Mucosa of stomach (tissue), 1 donor: Measurements from ENCODE around the gene SH3TC2.

Source experiments
- H3K27me3 ChIP-seq: one replicate; pipeline ENCODE4 v1.7.0; 2013; ENCODE audit warnings: mild to moderate bottlenecking, low read length; ENCODE audit not compliant: control insufficient read depth, insufficient read depth
- H3K36me3 ChIP-seq: one replicate; pipeline ENCODE4 v1.7.0; 2013; ENCODE audit warnings: low read length; ENCODE audit not compliant: control insufficient read depth, insufficient read depth
- H3K4me1 ChIP-seq: one replicate; pipeline ENCODE4 v1.7.0; 2013; ENCODE audit warnings: mild to moderate bottlenecking, low read length; ENCODE audit not compliant: control insufficient read depth, insufficient read depth
- H3K4me3 ChIP-seq: one replicate; pipeline ENCODE4 v1.7.0; 2013; ENCODE audit warnings: low read length
- H3K9ac ChIP-seq: one replicate; pipeline ENCODE4 v1.7.0; 2013; ENCODE audit warnings: mild to moderate bottlenecking, low read length, moderate library complexity
- H3K9me3 ChIP-seq: one replicate; pipeline ENCODE4 v1.7.0; 2013; ENCODE audit warnings: mild to moderate bottlenecking, low read length, moderate library complexity; ENCODE audit not compliant: control insufficient read depth
- donor health status: Pancreatic carcinoma.

Gene SH3TC2

DNA sequence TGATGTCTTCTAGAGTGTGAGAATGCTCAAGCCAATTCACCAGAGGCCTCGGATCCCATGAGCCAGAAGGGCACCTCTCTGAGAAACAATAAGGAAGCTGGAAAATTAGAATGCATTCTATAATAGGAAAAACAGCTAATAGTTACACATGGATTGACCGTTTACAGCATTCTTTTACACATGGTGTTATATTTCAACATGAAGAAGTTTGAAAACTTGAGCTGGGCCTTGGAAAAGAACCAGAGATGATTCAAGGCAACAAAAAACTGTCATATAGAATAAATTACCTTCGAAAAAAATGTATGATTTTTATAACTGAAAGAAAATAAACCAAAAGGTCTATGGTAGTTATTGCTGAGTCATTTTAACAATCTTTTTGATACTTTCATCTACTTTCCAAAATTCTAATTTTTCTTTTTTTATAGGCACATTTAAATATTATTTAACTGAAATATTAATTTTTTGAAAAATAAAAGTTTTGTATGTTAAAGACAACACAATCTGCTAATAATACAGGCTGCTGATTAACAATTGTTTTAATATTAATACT is 6.2 kb downstream of the SH3TC2 start:
- Histone ChIP-seq H3K36me3 (no peaks in the 10 kb centered on the region), H3K9me3 (no peaks in the 10 kb centered on the region), H3K4me3 (no peak overlapping the region), H3K27me3 (no peaks in the 10 kb centered on the region), H3K9ac (no peak overlapping the region), H3K4me1 (peaks cover 5% of the 10 kb centered on the region)

DNA sequence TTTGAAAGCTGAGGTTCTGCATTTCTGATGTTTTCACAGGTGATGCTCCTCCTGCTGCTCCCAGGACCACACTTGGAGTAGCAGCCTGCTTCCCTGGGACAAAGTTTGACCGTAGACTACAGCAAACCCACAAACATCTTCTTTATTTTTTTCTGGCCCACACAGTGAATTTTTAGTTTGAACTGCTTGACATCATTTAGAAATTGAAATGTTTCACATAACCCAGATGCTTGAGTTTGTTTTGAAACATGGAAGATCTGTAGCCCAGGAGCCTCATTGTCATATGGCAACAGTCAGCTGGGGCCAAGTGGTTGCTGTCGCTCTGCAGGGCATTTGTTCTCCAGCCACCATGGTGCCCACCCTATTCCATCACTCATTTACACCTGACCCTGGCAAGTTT is 8.4 kb downstream of the SH3TC2 start:
- H3K27me3 ChIP-seq: no peaks in the 10 kb centered on the region
- no peak overlapping the region for H3K9ac ChIP-seq
- H3K4me1 ChIP-seq: no peaks in the 10 kb centered on the region
- no peaks in the 10 kb centered on the region for H3K9me3 ChIP-seq
- no peak overlapping the region for H3K4me3 ChIP-seq
- no peaks in the 10 kb centered on the region for H3K36me3 ChIP-seq

DNA sequence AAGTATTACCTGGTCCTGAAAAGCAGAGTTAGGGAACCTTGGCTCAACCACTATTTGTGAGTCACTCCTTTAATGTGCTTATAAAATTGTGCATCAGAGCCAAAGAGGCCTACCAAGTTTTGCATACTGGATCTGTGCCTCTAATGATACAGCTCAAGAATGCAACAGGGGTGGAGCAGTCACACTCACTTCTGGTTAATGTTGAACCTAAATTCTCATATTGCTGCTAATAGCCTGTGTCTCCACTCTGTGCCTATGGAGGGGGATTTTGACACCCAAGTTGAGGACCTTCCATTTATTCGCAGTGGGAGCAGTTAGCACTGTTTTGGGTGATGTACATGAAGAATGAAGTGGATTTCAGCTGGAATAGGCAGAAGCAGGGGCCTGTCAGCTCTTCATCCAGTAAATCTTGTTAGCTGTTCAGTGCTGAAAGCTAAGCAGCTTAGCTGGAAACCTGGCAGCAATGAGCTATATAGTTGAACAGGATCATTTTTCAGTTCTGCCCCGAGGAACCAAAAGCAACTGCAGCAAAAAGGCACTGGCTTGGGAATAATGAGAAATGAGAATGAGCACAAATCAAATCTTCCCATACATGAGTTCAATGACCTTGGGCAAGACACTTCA is 9.7 kb downstream of the SH3TC2 start:
- Histone ChIP-seq H3K9ac (no peak overlapping the region), H3K9me3 (no peaks in the 10 kb centered on the region), H3K4me1 (no peaks in the 10 kb centered on the region), H3K4me3 (no peak overlapping the region), H3K36me3 (no peaks in the 10 kb centered on the region), H3K27me3 (no peaks in the 10 kb centered on the region)

DNA sequence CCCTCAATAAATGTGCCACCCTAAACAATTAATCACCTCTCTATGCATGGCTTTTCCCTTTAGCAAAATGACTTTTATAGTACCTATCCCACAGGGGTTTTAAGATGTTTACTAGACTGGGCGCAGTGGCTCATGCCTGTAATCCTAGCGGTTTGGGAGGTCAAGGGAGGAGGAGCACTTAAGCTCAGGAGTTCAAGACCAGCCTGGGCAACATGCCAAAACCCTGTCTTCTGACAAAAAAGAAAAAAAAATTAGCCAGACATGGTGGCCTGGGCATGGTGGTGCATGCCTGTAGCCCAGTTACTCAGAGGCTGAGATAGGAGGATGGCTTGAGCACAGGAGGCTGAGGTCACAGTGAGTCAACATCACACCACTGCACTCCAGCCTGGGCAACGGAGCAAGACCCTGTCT is 13.5 kb downstream of the SH3TC2 start:
- Histone ChIP-seq H3K27me3 (no peaks in the 10 kb centered on the region), H3K4me1 (no peaks in the 10 kb centered on the region), H3K36me3 (no peaks in the 10 kb centered on the region), H3K4me3 (no peak overlapping the region), H3K9ac (no peak overlapping the region), H3K9me3 (no peaks in the 10 kb centered on the region)

DNA sequence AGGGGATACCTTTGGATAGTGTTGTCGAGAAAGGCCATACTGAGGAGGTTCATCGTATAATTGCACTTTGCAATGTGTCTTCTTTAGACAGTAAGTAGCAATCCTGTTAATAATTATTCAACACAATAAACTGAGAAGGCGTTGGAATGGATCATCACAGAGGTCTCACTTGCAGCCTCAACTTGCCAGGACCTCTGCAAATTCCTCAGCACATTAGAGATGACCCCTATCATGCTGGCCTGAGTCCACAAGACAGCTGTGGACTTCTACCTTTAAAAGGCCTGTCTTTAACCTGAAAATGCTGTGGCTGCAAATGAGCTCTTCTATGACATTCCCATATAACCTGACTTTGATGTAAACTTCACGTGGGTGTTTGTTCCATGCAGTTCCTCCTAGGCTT is 14.1 kb downstream of the SH3TC2 start:
- Histone ChIP-seq H3K9me3 (no peaks in the 10 kb centered on the region), H3K27me3 (no peaks in the 10 kb centered on the region), H3K4me1 (no peaks in the 10 kb centered on the region), H3K36me3 (no peaks in the 10 kb centered on the region), H3K9ac (no peak overlapping the region), H3K4me3 (no peak overlapping the region)

GRCh38 chr5:149047462-149047861 is 15.4 kb downstream of the SH3TC2 start:
- no peak overlapping the region for H3K9ac ChIP-seq
- H3K4me3 ChIP-seq: no peak overlapping the region
- H3K36me3 ChIP-seq: no peaks in the 10 kb centered on the region
- no peaks in the 10 kb centered on the region for H3K4me1 ChIP-seq
- no peaks in the 10 kb centered on the region for H3K9me3 ChIP-seq
- no peaks in the 10 kb centered on the region for H3K27me3 ChIP-seq

GRCh38 chr5:149046196-149046829 is 16.5 kb downstream of the SH3TC2 start:
- no peaks in the 10 kb centered on the region for H3K4me1 ChIP-seq
- no peaks in the 10 kb centered on the region for H3K9me3 ChIP-seq
- H3K4me3 ChIP-seq: no peak overlapping the region
- no peaks in the 10 kb centered on the region for H3K36me3 ChIP-seq
- no peak overlapping the region for H3K9ac ChIP-seq
- H3K27me3 ChIP-seq: no peaks in the 10 kb centered on the region

GRCh38 chr5:149045089-149045460 is 17.8 kb downstream of the SH3TC2 start:
- Histone ChIP-seq H3K9me3 (no peaks in the 10 kb centered on the region), H3K4me1 (no peaks in the 10 kb centered on the region), H3K4me3 (no peak overlapping the region), H3K27me3 (no peaks in the 10 kb centered on the region), H3K36me3 (no peaks in the 10 kb centered on the region), H3K9ac (no peak overlapping the region)

GRCh38 chr5:149044453-149045088 is 18.3 kb downstream of the SH3TC2 start:
- Histone ChIP-seq H3K36me3 (no peaks in the 10 kb centered on the region), H3K4me3 (no peak overlapping the region), H3K27me3 (no peaks in the 10 kb centered on the region), H3K9me3 (no peaks in the 10 kb centered on the region), H3K9ac (no peak overlapping the region), H3K4me1 (no peaks in the 10 kb centered on the region)

DNA sequence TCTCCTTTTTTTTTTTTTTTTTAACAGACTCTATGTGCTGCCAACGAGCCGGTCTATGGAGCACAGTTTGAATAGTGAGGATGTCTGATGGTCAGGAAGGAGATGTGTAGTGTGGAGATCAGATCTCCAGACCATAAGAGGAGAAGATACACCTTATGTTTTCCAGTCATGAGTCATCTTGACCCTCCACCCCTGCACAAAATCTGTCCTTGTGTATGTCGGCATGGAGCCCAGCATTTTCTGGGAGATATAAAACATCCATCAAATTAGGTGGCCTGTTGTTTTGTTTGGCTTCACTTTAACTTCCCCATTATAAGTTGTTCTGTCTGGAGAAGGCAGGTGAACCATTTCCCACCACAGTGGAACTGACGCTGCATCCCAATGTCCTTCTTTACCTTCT is 19.2 kb downstream of the SH3TC2 start:
- H3K27me3 ChIP-seq: no peaks in the 10 kb centered on the region
- H3K9ac ChIP-seq: no peak overlapping the region
- no peaks in the 10 kb centered on the region for H3K4me1 ChIP-seq
- H3K4me3 ChIP-seq: no peak overlapping the region
- no peaks in the 10 kb centered on the region for H3K36me3 ChIP-seq
- H3K9me3 ChIP-seq: no peaks in the 10 kb centered on the region

DNA sequence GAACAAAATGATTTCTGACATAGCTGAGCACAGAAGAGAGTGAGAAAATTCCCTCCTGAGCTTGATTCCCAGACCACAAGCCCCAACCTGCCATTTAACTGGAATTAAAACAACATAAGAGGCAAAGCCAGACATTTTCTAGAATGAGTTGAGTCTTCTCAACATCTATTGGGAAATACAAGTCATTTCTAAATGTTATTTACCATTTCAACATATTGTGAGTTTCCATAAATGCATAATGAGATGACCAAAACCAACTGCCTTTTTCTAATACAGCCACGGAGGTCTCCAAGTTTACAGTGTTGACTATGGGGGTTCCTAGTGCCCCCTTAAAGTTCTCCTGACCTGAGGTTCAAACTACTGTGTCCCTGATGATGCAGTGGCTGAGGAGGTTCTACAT is 20.0 kb downstream of the SH3TC2 start:
- H3K9ac ChIP-seq: no peak overlapping the region
- H3K36me3 ChIP-seq: no peaks in the 10 kb centered on the region
- H3K27me3 ChIP-seq: no peaks in the 10 kb centered on the region
- H3K4me1 ChIP-seq: no peaks in the 10 kb centered on the region
- no peaks in the 10 kb centered on the region for H3K9me3 ChIP-seq
- no peak overlapping the region for H3K4me3 ChIP-seq

DNA sequence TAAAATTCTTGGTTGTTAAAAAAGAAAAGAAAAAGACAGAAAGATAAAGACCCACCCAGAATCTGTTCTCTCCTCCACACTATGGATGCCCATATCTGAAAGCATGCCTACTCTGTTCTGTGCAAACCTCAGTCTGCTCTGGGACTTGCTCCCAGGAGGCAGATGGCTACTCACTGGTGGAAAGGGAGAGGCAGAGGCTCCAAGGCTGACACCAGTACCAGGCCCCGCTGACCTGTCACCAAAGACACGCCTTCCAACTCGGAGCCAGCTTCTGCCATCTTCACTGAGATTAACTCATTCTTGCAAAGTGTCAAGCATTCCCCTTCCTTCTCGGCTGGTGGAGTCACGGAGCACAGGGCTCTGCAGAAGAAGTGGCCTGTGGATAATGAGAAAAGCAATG is 21.6 kb downstream of the SH3TC2 start:
- H3K9me3 ChIP-seq: no peaks in the 10 kb centered on the region
- no peaks in the 10 kb centered on the region for H3K27me3 ChIP-seq
- H3K4me3 ChIP-seq: no peak overlapping the region
- no peak overlapping the region for H3K9ac ChIP-seq
- no peaks in the 10 kb centered on the region for H3K4me1 ChIP-seq
- H3K36me3 ChIP-seq: no peaks in the 10 kb centered on the region
